Measurements from ENCODE around the gene FBXW7. TPM values are rescaled to one million over a fixed set of nuclear protein-coding genes. Genes with fewer than 3 reads are reported as not detected.

The FBXW7 gene
- total RNA-seq, 1 donor from 2014 or later = 56.7 TPM

- H3K27me3 ChIP-seq (ENCODE audit: low read depth) = no peaks in the 10 kb centered on the region
- H3K9me3 ChIP-seq (replicated peaks) = no peaks in the 10 kb centered on the region
- H3K4me3 ChIP-seq = no peak overlapping the region
- intact Hi-C loops (cut with micrococcal nuclease) = no loop called here
- DNase-seq = no peak
- H3K36me3 ChIP-seq = peaks cover 57% of the 10 kb centered on the region
- peaks cover 14% of the 10 kb centered on the region for H3K4me1 ChIP-seq
- H3K27ac ChIP-seq (replicated peaks) = no peak overlapping the region
- TF ChIP-seq CTCF (IDR thresholded peaks at IDR 0.05; ENCODE audit: borderline replicate concordance) = no peak
Measured at GRCh38 chr4:152321398-152321797, 214.5 kb downstream of the FBXW7 start.

GRCh38 chr4:152316969-152317368 lies 218.9 kb downstream of the FBXW7 start:
- peaks cover 13% of the 10 kb centered on the region for H3K4me1 ChIP-seq
- H3K27me3 ChIP-seq (ENCODE audit: low read depth) = no peaks in the 10 kb centered on the region

GRCh38 chr4:152310257-152310656 lies 225.6 kb downstream of the FBXW7 start:
- Histone ChIP-seq H3K27me3 (ENCODE audit: low read depth) (no peaks in the 10 kb centered on the region), H3K36me3 (no peaks in the 10 kb centered on the region), H3K4me3 (no peak overlapping the region), H3K4me1 (no peaks in the 10 kb centered on the region), H3K9me3 (replicated peaks) (no peaks in the 10 kb centered on the region), H3K27ac (replicated peaks) (no peak overlapping the region)
- intact Hi-C loops (cut with micrococcal nuclease) = no loop called here
- TF ChIP-seq CTCF (IDR thresholded peaks at IDR 0.05; ENCODE audit: borderline replicate concordance) = no peak
- DNase-seq = no peak

More at GRCh38 chr4:152316969-152317368, 218.9 kb downstream of the FBXW7 start:
- H3K36me3 ChIP-seq = peaks cover 14% of the 10 kb centered on the region
- DNase-seq = no peak
- no peaks in the 10 kb centered on the region for H3K9me3 ChIP-seq (replicated peaks)
- TF ChIP-seq CTCF (IDR thresholded peaks at IDR 0.05; ENCODE audit: borderline replicate concordance) = no peak
- H3K27ac ChIP-seq (replicated peaks) = no peak overlapping the region
- no peak overlapping the region for H3K4me3 ChIP-seq
- intact Hi-C loops (cut with micrococcal nuclease) = no loop called here

- no peaks in the 10 kb centered on the region for H3K36me3 ChIP-seq
- no peaks in the 10 kb centered on the region for H3K27me3 ChIP-seq (ENCODE audit: low read depth)
- no peaks in the 10 kb centered on the region for H3K9me3 ChIP-seq (replicated peaks)
- H3K4me1 ChIP-seq = no peaks in the 10 kb centered on the region
- TF ChIP-seq CTCF (IDR thresholded peaks at IDR 0.05; ENCODE audit: borderline replicate concordance) = no peak
- no peak overlapping the region for H3K4me3 ChIP-seq
- intact Hi-C loops (cut with micrococcal nuclease) = no loop called here
- H3K27ac ChIP-seq (replicated peaks) = no peak overlapping the region
- DNase-seq = no peak
Measured at GRCh38 chr4:152309418-152309817, 226.5 kb downstream of the FBXW7 start.

- intact Hi-C loops (cut with micrococcal nuclease) = no loop called here
- H3K27ac ChIP-seq (replicated peaks) = no peak overlapping the region
- no peak overlapping the region for H3K4me3 ChIP-seq
- no peaks in the 10 kb centered on the region for H3K27me3 ChIP-seq (ENCODE audit: low read depth)
- no peaks in the 10 kb centered on the region for H3K4me1 ChIP-seq
- H3K9me3 ChIP-seq (replicated peaks) = no peaks in the 10 kb centered on the region
- no peaks in the 10 kb centered on the region for H3K36me3 ChIP-seq
- no peak for DNase-seq
- TF ChIP-seq CTCF (IDR thresholded peaks at IDR 0.05; ENCODE audit: borderline replicate concordance) = no peak
Measured at GRCh38 chr4:152308951-152309350, 226.9 kb downstream of the FBXW7 start.

- DNase-seq = no peak
- Histone ChIP-seq H3K9me3 (replicated peaks) (no peaks in the 10 kb centered on the region), H3K4me3 (no peak overlapping the region), H3K36me3 (no peaks in the 10 kb centered on the region), H3K4me1 (no peaks in the 10 kb centered on the region), H3K27me3 (ENCODE audit: low read depth) (no peaks in the 10 kb centered on the region), H3K27ac (replicated peaks) (no peak overlapping the region)
- intact Hi-C loops (cut with micrococcal nuclease) = no loop called here
- no peak for TF ChIP-seq CTCF (IDR thresholded peaks at IDR 0.05; ENCODE audit: borderline replicate concordance)
Measured at GRCh38 chr4:152307669-152308068, 228.2 kb downstream of the FBXW7 start.
